ENCODE measurements around the gene GSG1L. TPM values are rescaled to one million over a fixed set of nuclear protein-coding genes. Genes with fewer than 3 reads are reported as not detected.

The GSG1L gene
- polyA plus RNA-seq, 4 donors = 0.09 to 0.22 TPM; not detected in 2

DNA sequence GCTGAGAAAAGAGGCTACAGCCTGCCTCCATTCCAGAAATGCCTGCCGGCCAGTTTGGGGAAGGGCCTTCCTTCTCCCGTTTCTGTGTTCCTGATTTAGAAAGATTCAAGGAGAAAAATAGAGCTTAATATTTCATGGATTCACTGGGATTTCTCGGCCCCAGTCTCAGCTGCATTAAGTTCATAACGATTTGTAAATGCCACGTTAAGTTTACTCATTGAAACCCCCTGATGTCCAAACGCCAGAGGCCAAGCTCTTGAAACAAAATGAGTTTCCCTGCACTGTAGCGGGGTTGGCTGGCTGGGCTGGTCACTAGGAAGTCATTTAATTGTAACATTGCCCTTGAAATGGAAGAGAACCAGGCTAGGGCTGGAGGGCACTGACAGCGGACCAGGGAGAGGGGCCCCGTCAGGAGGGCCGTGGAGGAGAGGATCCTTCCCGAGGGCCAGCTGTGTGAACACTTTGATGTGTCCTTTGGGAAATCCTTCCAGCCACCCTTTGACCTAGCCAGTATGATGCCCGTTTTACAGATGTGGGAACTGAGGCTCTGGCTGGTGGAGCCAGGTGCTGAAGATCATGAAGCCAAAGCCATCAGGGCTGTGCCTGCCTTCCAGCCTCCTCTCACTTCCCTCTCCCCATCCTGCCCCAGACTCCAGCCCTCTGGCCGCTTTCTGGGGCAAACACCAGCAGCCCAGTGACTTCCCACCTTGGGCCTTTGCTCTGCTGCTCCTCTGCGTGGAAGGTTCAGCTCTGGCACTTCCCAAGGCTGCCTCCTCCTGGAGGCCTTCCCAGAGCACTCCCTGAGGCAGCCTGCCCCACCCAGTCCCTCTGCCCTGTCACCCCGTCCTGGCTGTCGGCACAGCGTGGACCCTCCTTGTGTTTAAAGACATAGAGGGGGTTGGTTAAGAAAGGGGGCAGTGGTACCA is 293.0 kb downstream of the GSG1L start:
- WGBS, 3 donors = 87 to 93% (median 90%) methylated on average over 17 of the region's 17 CpGs
- no peak overlapping the region for H3K4me3 ChIP-seq (ENCODE audit: low read depth in 1 of 3, low read length in 3 of 3)
- H3K36me3 ChIP-seq (ENCODE audit: control insufficient read depth in 3 of 3, insufficient read depth in 2 of 3, low read depth in 1 of 3, low read length in 3 of 3) = peaks cover 0 to 63% (median 8%) of the 10 kb centered on the region in 3 donors
- no peak overlapping the region for H3K27ac ChIP-seq (ENCODE audit: low read depth in 1 of 3, low read length in 2 of 3)
- H3K4me1 ChIP-seq (ENCODE audit: control insufficient read depth in 3 of 3, insufficient read depth in 2 of 3, low read depth in 1 of 3, low read length in 2 of 3) = no peaks in the 10 kb centered on the region
- no peak for FAIRE-seq
- H3K27me3 ChIP-seq (ENCODE audit: control insufficient read depth in 3 of 3, insufficient read depth in 3 of 3, low read length in 3 of 3) = no peaks in the 10 kb centered on the region
- no peak for DNase-seq
- no peaks in the 10 kb centered on the region for H3K9me3 ChIP-seq (ENCODE audit: control insufficient read depth in 2 of 2, insufficient read depth in 1 of 2, low read depth in 1 of 2, low read length in 1 of 2)

DNA sequence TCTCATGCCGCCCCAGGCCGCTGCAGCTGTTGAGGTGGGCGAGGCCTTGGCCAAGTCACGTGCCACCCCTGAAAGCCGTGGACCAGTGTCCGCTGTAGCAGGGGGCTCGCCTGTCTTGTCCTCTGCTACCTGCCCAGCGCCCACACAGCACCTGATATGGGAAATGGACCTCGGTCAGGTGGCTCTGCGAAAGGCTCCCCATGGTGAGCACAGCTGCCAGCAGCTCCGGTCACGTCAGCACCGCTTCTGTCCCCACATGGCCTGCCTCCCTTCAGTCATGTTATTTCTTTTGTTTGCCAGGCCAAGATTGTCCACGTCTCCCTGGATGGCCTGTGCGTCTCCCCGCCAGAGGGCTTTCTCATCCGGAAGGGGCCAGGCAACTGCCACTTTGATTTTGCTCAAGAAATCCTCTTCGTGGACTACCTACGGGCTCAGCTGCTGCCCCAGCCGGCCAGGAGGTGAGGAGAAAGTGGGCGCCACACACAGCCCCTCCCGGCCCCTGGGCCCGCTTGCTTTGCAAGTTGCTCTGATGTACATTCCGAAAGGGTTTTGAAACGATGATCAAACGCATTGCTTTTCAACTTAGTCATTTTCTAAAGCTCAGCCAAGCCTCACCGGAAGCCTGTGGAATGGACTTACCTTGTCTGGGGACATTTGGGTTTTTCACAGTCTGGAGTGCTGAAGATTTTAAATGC is 293.8 kb downstream of the GSG1L start:
- no peaks in the 10 kb centered on the region for H3K27me3 ChIP-seq (ENCODE audit: control insufficient read depth in 3 of 3, insufficient read depth in 3 of 3, low read length in 3 of 3)
- peaks cover 0 to 66% (median 8%) of the 10 kb centered on the region in 3 donors for H3K36me3 ChIP-seq (ENCODE audit: control insufficient read depth in 3 of 3, insufficient read depth in 2 of 3, low read depth in 1 of 3, low read length in 3 of 3)
- DNase-seq = no peak
- H3K4me1 ChIP-seq (ENCODE audit: control insufficient read depth in 3 of 3, insufficient read depth in 2 of 3, low read depth in 1 of 3, low read length in 2 of 3) = no peaks in the 10 kb centered on the region
- H3K4me3 ChIP-seq (ENCODE audit: low read depth in 1 of 3, low read length in 3 of 3) = no peak overlapping the region
- FAIRE-seq = no peak
- peaks cover 0 to 4% of the 10 kb centered on the region in 2 donors for H3K9me3 ChIP-seq (ENCODE audit: control insufficient read depth in 2 of 2, insufficient read depth in 1 of 2, low read depth in 1 of 2, low read length in 1 of 2)
- no peak overlapping the region for H3K27ac ChIP-seq (ENCODE audit: low read depth in 1 of 3, low read length in 2 of 3)
- WGBS, 3 donors = 90 to 92% (median 90%) methylated on average over 27 of the region's 27 CpGs

DNA sequence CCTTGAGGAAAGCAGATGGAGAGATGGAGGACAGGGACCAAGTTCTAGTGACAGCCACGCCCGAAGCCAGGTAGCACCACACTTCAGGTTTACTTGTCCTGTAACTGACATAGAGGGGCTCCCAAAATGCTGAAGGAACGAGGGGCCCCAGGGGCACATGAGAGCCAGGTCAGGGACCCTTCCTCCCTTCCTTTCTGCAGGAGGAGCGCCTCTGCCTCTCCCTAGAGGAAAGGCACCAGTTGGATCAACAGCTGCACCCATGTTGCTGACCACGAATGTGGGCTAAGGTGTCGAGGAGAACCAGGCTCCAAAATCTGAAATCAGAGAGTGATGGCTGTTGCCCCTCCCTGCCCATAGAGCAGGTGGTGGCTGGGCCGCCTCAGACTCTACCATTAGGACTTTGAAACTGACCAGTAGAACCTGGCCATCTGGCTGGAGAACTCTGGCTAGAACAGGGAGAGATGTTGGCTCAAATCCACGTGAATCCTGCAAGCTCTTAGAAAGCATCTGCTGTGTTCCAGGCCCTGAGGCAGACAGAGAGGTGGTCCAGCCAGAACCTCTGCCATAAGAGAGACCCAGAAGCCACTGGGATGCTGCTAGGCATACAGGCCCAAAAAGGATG is 294.8 kb downstream of the GSG1L start:
- no peak overlapping the region for H3K27ac ChIP-seq (ENCODE audit: low read depth in 1 of 3, low read length in 2 of 3)
- no peak for DNase-seq
- no peaks in the 10 kb centered on the region for H3K4me1 ChIP-seq (ENCODE audit: control insufficient read depth in 3 of 3, insufficient read depth in 2 of 3, low read depth in 1 of 3, low read length in 2 of 3)
- FAIRE-seq = no peak
- no peak overlapping the region for H3K4me3 ChIP-seq (ENCODE audit: low read depth in 1 of 3, low read length in 3 of 3)
- WGBS, 3 donors = 85 to 89% (median 86%) methylated on average over 8 of the region's 8 CpGs
- H3K9me3 ChIP-seq (ENCODE audit: control insufficient read depth in 2 of 2, insufficient read depth in 1 of 2, low read depth in 1 of 2, low read length in 1 of 2) = peaks cover 0 to 9% of the 10 kb centered on the region in 2 donors
- H3K27me3 ChIP-seq (ENCODE audit: control insufficient read depth in 3 of 3, insufficient read depth in 3 of 3, low read length in 3 of 3) = no peaks in the 10 kb centered on the region
- peaks cover 0 to 61% (median 8%) of the 10 kb centered on the region in 3 donors for H3K36me3 ChIP-seq (ENCODE audit: control insufficient read depth in 3 of 3, insufficient read depth in 2 of 3, low read depth in 1 of 3, low read length in 3 of 3)

DNA sequence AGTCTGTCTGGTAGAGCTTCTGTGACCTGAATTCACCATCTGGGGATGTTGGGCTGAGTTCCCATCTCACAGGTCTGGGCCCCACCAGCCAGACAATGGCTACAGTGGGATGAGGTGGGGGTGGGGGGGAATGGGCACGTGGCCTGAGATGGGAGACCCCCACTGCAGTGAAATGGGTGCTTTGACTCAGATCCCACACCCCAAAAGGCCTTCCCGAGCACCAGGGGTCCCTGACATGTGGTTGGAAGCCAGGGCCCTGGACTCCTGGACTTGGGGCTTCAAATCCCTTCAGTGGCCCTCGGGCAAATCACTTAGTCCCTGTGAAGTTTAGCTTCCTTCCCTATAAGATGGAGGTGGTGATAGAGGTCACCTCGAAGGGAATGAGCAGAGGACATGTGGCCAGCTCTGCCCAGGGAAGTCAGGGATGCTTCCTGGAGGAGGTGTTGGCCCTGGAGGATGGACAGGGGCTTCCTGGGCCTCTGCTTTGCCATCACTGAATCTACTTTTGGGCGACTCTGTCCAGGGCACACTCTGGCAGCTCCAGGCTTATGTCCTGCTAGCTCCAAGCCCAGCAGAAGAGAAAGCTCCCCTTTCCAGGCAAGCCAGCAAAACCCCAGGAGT is 295.4 kb downstream of the GSG1L start:
- no peaks in the 10 kb centered on the region for H3K27me3 ChIP-seq (ENCODE audit: control insufficient read depth in 3 of 3, insufficient read depth in 3 of 3, low read length in 3 of 3)
- FAIRE-seq (no peak), DNase-seq (no peak)
- no peaks in the 10 kb centered on the region for H3K4me1 ChIP-seq (ENCODE audit: control insufficient read depth in 3 of 3, insufficient read depth in 2 of 3, low read depth in 1 of 3, low read length in 2 of 3)
- 88 to 93% (median 92%) methylated on average over 5 of the region's 5 CpGs for WGBS, 3 donors
- H3K9me3 ChIP-seq (ENCODE audit: control insufficient read depth in 2 of 2, insufficient read depth in 1 of 2, low read depth in 1 of 2, low read length in 1 of 2) = peaks cover 0 to 9% of the 10 kb centered on the region in 2 donors
- H3K27ac ChIP-seq (ENCODE audit: low read depth in 1 of 3, low read length in 2 of 3) = no peak overlapping the region
- H3K36me3 ChIP-seq (ENCODE audit: control insufficient read depth in 3 of 3, insufficient read depth in 2 of 3, low read depth in 1 of 3, low read length in 3 of 3) = peaks cover 0 to 58% (median 8%) of the 10 kb centered on the region in 3 donors
- no peak overlapping the region for H3K4me3 ChIP-seq (ENCODE audit: low read depth in 1 of 3, low read length in 3 of 3)

DNA sequence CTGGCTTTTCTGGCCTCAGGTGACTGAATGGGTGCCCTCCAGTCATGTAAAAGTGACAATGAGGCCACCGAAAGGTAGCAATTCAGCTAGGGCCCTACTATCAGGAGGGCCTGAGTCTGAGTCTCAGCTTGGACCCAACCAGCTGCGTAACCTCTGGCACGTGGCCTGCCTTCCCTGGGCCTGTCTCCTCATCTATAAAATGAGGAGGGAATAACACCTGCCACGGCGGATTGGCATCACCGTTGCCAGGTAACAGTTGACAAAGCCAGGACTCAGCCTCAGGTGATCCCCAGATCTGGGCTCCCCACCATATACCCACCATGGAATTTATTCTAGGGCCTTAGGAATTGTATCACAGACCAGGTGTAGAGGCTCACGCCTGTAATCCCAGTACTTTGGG is 296.4 kb downstream of the GSG1L start:
- 85 to 94% (median 91%) methylated on average over 7 of the region's 7 CpGs for WGBS, 3 donors
- no peak for DNase-seq
- peaks cover 0 to 67% (median 12%) of the 10 kb centered on the region in 3 donors for H3K36me3 ChIP-seq (ENCODE audit: control insufficient read depth in 3 of 3, insufficient read depth in 2 of 3, low read depth in 1 of 3, low read length in 3 of 3)
- peaks cover 0 to 9% of the 10 kb centered on the region in 2 donors for H3K9me3 ChIP-seq (ENCODE audit: control insufficient read depth in 2 of 2, insufficient read depth in 1 of 2, low read depth in 1 of 2, low read length in 1 of 2)
- H3K4me3 ChIP-seq (ENCODE audit: low read depth in 1 of 3, low read length in 3 of 3) = no peak overlapping the region
- no peaks in the 10 kb centered on the region for H3K27me3 ChIP-seq (ENCODE audit: control insufficient read depth in 3 of 3, insufficient read depth in 3 of 3, low read length in 3 of 3)
- FAIRE-seq = no peak
- no peak overlapping the region for H3K27ac ChIP-seq (ENCODE audit: low read depth in 1 of 3, low read length in 2 of 3)
- no peaks in the 10 kb centered on the region for H3K4me1 ChIP-seq (ENCODE audit: control insufficient read depth in 3 of 3, insufficient read depth in 2 of 3, low read depth in 1 of 3, low read length in 2 of 3)

DNA sequence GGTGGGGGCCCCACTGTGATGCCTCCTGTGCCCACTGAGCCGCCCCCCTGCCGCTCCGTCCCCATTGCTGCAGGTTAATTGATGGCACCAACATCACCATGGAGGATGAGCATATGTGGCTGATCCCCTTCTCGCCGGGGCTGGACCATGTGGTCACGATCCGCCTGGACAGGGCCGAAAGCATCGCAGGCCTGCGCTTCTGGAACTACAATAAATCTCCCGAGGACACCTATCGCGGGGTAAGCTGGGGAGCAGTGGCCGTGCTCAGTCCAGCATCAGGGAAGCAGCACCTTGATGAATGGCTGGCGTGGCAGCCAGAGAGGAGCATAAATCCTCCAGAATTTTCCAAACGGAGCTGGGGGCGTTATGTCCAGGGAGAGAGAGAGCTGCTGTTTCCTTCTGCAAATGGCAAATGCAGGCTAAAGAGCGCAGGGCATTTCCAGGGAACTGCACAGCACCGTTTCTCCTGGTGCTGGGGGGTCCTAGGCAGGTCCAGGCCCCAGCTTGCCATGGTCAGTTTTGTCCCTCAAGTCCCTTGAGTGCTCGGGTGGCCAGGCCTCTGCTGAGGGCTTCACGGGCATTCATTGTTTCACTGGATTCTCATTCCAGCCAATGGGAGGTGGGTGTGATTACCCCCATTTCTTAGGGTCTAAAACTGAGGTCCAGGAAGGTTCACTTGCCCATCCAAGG is 297.1 kb downstream of the GSG1L start:
- no peaks in the 10 kb centered on the region for H3K27me3 ChIP-seq (ENCODE audit: control insufficient read depth in 3 of 3, insufficient read depth in 3 of 3, low read length in 3 of 3)
- no peak overlapping the region for H3K4me3 ChIP-seq (ENCODE audit: low read depth in 1 of 3, low read length in 3 of 3)
- H3K36me3 ChIP-seq (ENCODE audit: control insufficient read depth in 3 of 3, insufficient read depth in 2 of 3, low read depth in 1 of 3, low read length in 3 of 3) = peaks cover 0 to 69% (median 17%) of the 10 kb centered on the region in 3 donors
- no peaks in the 10 kb centered on the region for H3K4me1 ChIP-seq (ENCODE audit: control insufficient read depth in 3 of 3, insufficient read depth in 2 of 3, low read depth in 1 of 3, low read length in 2 of 3)
- peaks cover 0 to 9% of the 10 kb centered on the region in 2 donors for H3K9me3 ChIP-seq (ENCODE audit: control insufficient read depth in 2 of 2, insufficient read depth in 1 of 2, low read depth in 1 of 2, low read length in 1 of 2)
- H3K27ac ChIP-seq (ENCODE audit: low read depth in 1 of 3, low read length in 2 of 3) = no peak overlapping the region
- 95 to 98% (median 96%) methylated on average over 21 of the region's 21 CpGs for WGBS, 3 donors
- FAIRE-seq (no peak), DNase-seq (no peak)

DNA sequence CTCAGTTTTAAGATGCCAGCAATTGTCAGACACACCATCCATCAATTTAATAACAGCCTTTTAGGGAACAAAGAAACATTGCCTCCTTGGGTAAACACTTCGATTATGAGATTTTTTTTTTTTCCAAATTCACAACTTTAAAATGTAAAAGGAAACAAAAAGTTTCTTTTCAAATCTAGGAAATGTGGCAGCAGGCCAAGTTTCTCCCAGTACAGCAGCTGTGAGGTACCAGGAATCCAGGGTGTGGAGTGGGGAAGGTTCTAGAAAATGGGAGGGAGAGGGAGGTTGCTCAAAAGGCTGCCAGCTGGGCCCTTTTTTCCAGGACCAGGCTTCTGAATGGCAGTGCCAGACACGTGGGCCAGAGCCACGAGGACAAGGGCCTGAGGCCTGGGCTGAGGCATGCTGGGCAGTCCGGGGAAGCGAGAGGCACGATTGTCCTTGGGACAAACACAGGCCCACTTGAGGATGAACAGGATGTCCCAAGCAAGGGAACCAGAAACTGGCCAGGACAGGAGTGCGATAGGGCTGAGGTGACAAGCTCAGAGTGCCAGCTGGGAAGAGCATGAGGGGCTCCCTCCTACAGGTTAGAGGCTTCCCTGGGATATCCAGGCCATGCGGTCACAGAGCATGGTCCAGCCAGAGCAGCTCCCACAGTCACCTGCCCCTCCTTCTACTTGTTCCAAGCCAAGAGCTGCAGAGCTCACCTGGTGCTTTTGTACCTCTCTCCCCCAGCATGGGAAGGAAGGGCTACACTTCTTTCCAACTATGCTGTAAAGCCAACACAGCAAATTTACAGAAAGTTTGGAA is 298.4 kb downstream of the GSG1L start:
- no peak for DNase-seq
- WGBS, 3 donors = 83 to 89% (median 86%) methylated on average over 8 of the region's 8 CpGs
- H3K9me3 ChIP-seq (ENCODE audit: control insufficient read depth in 2 of 2, insufficient read depth in 1 of 2, low read depth in 1 of 2, low read length in 1 of 2) = peaks cover 0 to 9% of the 10 kb centered on the region in 2 donors
- H3K36me3 ChIP-seq (ENCODE audit: control insufficient read depth in 3 of 3, insufficient read depth in 2 of 3, low read depth in 1 of 3, low read length in 3 of 3) = peaks cover 0 to 63% (median 13%) of the 10 kb centered on the region in 3 donors
- no peak overlapping the region for H3K4me3 ChIP-seq (ENCODE audit: low read depth in 1 of 3, low read length in 3 of 3)
- H3K27me3 ChIP-seq (ENCODE audit: control insufficient read depth in 3 of 3, insufficient read depth in 3 of 3, low read length in 3 of 3) = no peaks in the 10 kb centered on the region
- H3K27ac ChIP-seq (ENCODE audit: low read depth in 1 of 3, low read length in 2 of 3) = no peak overlapping the region
- H3K4me1 ChIP-seq (ENCODE audit: control insufficient read depth in 3 of 3, insufficient read depth in 2 of 3, low read depth in 1 of 3, low read length in 2 of 3) = no peaks in the 10 kb centered on the region
- no peak for FAIRE-seq
